Amniotic epithelial cell (primary cell): ENCODE data around the gene RPA1.
"Not testable (repeated sequence)": the region's sequence is repeated elsewhere in the genome, so short reads cannot be mapped to it uniquely, and the experiment has no call there.

ENCODE experiments used
- DNase-seq: peaks from one replicate; pipeline ENCODE4 v3.0.0-alpha.2; 2010; ENCODE audit warnings: low read depth

RPA1 gene

DNA sequence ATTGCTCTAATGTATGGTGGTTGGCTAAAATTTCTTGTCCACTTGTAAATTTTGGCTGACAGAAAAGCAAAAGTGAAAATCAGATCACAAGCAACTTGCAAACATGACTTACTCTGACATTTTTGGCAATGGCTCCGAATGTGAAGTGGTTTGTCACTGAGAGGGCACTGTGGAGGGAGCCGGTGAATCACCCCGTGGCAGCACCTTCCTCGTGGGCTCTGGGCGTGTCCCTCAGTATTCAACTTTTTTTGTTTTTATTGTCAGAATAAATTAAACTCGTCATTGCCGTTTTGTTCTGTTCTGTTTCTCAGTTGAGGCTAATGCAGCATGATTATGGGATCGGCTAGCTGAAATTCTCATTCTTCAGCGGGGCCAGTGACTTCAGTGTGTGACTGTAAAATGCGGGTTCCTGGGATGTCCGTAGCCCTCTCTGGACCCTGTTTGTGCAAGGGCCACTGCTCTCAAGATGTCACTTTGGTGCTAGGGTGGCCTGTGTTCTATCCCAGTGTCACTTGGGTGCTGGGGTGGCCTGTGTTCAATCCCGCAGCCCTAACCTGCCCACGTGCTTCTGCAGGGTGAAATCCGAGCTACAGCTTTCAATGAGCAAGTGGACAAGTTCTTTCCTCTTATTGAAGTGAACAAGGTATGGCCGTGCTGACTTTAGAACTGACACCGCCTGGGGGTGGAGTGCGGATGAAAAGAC lies 48.8 kb downstream of the RPA1 start:
- DNase-seq: no peak

DNA sequence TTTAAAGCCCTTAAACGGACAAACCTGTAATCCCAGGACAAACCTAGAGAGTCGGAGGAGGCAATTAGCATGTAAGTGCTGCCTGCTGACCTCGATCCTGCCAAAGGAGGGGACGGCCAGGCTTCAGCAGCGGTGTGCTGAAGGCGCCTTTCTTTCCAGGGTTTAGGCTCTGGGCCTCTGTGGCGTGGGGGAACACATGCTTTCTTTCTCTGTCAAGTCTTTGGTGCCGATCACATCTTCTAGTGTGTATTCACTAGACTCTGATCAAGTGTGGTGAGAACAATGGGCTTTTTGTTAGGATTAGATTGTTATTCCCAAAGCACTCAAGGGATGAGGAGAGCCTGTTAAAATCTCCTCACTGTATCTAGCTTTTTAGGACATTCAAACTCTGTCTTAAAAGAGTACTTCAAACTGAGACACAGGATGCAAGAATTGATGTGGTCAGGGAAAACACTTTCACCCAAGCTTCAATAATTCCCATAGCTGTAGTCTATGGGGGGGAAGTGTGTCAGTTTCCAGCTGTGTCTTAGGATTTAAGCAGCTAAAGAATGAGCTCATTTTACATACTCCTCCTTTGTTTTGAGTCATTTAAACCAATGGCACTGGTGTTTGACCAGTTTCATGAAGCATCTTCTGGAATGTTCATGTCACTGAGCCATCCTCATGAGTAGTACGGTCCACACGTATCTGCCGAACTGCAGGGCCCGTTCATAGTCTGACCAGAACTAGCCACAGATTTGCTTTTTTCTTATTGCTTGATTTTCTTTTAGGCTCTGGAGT lies 51.2 kb downstream of the RPA1 start:
- no peak for DNase-seq

DNA sequence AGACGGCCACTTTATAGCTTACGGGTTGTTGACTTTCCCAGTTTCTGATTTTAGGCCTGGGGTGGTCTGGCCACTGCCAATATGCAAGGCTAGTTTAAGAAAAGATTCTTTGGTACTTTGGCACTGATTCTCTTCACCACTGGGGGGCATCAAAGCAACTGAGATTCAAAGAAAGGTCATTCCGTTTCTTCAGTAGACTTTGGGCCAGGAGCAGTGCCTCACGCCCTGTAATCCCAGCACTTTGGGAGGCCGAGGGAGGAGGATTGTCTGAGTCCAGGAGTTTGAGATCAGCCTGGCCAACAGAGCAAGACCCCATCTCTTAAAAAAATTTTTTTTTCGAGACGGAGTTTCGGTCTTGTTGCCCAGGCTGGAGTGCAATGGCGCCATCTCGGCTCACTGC lies 53.0 kb downstream of the RPA1 start:
- DNase-seq: peak; percentile 44

DNA sequence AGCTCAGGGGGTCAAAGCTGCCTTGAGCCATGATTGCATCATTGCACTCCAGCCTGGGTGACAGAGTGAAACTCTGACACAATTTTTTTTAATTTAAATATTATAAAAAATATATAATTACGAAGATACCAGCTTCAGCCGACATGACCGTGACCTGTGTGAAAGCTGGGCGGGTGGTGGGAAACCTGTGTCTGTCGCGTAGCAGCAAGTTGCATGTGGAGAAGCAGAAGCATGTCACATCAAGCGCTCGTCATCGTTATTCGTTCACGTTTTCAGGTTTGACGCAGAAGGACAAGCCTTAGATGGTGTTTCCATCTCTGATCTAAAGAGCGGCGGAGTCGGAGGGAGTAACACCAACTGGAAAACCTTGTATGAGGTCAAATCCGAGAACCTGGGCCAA lies 53.7 kb downstream of the RPA1 start:
- no peak for DNase-seq

DNA sequence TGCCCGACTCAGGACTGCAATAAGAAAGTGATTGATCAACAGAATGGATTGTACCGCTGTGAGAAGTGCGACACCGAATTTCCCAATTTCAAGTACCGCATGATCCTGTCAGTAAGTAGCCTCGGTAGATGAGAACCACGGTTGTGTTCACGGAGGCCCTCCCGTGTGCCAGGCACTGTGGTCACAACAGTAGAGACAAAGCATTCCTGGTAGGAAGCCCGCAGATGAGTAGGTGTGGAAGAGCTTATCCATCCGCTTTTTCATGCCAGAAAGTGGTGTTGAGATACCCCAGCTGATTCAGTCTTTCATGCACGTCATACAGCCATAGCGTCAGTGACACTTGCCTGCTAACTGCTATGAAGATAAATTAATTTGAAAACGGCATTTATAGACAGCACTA lies 58.9 kb downstream of the RPA1 start:
- DNase-seq: no peak

DNA sequence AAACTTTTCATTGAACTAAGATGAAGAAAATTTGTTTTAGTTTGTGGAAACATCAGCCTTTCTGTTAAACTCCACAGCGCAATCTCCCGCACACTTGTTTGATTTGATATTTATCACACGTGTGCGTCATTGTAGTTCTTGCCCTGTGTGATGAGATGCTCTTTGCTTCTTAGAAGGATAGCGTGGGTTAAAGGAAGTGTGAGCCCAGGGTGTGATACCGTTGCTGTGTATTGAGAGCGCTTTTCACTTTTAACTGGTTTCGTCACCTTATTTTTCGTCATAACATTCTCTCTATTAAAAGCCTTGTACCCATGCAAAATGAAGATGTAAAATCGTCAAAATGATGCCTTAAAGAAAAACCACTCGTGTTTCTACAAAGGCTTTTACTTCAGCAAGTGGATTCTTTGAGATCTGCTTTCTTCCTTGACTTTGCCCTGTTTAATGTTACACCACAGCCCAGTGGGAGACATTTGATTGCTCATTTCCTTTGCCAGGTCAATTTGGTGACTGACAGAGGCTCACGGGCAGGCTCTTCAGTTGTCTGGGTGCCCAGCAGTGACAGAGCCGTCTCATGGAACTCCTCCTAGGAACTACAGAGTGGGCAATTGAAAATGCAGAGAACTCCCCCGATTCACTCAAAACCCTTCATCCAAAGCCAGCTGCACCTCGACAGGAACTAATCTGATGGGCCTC lies 61.1 kb downstream of the RPA1 start:
- DNase-seq: no peak

DNA sequence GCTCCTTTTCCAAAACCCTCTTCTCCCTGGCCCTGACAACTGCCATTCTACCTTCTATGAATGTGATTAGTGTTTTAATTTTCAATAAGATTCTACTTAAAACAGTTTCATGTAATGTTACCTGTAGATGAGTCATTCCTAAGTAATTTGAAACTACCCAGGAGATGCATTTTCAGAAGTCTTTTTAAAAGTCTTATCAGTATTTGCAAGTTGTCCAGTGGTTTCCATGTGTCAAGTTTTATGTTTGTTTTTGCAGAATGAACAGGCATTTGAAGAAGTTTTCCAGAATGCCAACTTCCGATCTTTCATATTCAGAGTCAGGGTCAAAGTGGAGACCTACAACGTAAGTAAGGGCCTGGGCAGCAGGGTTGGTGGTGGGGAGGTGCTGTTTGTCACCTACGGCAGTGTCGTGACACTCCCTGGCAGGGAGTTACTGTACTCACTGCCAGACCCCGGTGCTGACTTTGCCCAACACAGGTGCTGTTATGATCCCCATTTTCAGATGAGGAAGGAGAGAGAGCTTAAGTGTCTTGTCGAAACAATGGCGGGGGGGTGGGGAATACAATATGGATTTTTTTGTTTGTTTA lies 65.0 kb downstream of the RPA1 start:
- DNase-seq: no peak

DNA sequence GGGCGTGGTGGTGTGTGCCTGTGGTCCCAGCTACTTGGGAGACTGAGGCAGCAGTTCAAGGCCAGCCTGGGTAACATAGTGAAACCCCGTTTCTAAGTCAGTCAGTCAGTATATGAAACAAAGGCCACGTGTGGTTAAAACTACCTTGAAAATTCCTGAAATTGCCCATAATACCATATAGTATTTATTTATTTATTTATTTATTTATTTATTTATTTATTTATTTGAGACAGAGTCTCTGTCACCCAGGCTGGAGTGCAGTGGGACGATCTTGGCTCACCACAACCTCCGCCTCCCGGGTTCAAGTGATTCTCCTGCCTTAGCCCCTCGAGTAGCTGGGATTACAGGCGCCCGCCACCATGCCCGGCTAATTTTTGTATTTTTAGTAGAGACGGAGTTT lies 65.7 kb downstream of the RPA1 start:
- DNase-seq: not testable (repeated sequence)

DNA sequence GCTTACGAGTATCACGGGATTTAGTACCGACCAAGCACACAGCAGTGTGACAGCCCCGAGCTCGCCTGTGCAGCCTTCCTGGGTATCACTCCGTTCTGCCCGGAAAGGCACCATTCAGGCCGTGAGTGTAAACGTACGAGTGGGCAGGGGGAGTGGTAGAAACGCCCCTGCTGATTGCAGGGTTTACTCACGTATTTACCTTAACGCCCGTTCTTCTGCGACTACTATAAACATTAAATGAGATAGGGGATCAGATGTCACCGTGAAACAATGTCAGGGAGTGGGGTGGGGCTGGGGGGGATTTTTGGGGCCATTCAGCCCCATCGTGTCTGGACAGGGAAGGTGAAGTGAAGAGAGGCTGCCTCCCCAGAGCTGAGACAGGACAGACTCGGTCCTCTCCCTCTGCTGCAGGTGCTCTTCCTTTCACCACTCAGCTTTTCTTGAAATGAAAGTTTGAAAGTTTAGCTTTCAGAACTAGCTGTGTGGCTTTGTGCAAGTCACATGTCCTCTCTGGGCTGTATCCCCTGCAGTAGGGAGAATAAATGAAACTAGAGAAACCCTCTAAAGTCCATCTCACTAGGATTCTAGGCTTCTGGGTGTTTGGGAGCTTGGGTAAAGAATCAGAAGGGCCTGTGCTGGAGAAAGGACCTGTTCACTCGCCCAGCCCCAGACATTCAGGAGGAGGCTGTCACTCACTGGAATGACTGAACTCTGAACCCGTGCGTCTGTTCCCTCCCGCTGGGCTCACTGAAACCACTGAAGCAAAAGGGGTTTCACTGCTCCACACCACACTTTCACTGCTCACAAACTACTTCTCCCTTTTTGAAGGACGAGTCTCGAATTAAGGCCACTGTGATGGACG lies 66.7 kb downstream of the RPA1 start:
- no peak for DNase-seq

DNA sequence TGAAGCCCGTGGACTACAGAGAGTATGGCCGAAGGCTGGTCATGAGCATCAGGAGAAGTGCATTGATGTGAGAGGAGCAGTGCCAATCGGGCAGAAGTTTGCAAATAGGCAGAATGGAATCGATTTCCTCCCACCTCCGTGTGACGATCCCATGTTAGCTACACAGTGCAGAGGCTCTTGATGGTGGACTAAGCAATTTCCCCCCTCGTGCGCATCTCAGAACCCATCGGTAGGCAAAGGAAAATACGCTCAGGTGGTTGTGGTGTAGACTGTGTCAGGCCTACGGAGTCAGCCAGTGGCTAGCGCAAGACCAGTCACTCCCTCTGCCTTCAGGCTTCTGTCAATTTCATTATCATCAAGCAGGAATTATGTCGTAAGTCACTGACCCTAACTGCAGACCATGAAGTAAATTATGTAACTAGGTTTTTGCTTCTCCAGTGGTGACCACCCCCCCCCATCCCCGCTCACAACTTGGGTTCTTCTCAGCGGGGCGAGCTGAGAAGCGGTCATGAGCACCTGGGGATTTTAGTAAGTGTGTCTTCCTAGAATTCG lies 67.4 kb downstream of the RPA1 start:
- DNase-seq: no peak

DNA sequence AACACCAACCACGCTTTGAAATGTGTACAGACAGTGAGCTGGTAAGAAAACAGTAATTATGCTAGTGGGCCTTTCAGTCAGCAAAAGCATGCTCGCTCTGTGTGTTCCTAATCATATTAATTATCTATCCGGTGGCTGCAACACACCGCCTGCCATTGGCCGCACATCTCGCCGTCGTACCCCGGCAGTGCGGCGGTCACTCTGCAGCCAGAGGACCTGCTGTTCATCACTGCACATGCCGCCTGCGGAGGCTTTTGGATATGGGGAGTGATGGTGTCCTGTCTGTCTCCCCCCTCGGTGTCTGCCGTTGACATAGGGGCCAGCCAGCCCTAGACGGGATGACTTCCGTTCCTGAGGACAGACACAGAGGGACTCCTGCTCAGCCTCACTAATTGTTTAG lies 68.5 kb downstream of the RPA1 start:
- DNase-seq: no peak

DNA sequence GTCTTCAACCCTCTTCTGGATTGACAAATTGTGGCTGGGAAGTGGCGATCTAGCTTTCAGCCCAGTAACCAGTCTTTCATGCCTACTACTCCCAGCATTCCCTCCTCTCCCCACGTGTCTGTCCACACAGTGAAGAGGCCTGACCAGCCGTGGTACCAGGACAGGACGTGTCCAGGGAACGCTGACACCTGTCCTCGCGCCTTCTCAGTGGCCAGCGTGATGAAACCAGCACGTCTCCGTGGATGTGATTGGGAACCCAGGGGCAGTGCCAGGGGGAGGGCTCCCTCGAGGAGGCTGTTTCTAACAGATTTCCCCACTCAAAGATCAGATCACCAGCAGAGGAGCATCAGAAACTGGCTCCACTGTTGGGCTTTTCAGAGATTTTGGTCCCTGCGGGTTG lies 69.1 kb downstream of the RPA1 start:
- DNase-seq: no peak

DNA sequence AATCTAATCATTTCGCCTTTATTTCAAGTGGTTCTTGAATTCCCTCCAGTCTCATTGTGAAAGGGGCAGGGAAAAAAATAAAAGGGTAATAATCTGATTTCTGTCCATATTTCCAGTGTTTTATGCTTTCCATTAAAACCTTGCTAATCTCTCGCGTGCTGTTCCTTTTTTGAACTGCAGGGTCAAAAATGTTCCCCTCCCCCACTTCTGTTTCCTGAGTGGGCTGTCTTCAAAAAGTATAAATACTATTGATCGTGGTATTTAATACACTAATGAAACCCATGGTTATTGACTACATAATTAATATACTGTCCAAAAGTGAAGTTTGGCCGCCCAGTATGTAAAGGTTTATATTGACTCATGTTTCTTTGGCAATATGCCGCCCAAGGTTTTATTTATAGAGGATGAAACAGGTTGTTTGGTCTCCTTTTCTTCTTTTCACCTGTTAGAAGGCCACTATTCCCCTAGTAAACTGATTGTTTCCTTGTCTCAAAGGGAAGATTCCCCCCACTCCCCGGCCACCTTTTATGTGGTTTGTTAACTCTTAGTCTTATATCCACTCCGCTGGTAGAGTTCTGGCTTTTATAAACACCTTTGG lies 69.7 kb downstream of the RPA1 start:
- no peak for DNase-seq

DNA sequence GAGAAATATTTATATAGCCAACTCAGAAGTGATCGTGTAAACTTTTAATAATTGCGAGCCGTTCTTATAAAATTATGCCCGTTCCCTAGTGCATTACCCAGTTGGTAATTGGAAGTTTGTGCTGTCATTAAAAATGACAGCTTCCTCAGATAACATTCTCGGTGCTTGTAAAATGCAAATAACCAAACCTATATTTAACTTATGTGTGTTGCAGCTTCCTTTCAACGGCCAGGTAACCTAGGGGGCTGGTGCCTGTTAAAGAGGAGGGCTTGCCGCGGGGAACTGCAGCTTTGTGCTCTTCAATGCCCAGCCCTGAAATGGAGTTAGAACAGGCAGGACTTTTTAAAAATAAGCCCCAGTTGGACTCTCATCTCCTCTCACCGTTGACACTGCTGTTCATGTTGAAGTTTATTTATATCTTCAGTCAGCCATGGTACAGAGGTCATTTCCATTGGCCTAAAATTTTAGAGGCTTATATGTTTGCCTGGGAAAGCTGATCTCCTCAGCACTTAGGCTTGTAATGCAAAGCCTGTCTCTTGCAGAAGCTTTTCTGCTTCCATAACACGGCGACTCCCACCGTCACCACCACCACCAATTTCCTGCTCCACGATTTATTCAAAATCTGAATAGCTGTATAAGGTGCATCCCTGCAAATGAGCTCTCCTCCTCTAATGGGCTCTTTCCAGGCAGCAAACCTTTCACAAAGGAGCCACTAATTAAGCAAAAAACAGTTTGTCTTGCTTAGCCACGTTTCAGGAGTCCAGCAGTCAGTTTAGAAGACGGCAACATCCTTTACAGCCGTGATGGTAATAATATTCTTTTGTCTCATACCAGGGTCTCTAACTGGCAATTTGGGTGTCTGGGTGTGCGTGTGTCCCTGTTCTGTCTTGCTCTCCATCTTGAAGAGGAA lies 74.7 kb downstream of the RPA1 start:
- no peak for DNase-seq

DNA sequence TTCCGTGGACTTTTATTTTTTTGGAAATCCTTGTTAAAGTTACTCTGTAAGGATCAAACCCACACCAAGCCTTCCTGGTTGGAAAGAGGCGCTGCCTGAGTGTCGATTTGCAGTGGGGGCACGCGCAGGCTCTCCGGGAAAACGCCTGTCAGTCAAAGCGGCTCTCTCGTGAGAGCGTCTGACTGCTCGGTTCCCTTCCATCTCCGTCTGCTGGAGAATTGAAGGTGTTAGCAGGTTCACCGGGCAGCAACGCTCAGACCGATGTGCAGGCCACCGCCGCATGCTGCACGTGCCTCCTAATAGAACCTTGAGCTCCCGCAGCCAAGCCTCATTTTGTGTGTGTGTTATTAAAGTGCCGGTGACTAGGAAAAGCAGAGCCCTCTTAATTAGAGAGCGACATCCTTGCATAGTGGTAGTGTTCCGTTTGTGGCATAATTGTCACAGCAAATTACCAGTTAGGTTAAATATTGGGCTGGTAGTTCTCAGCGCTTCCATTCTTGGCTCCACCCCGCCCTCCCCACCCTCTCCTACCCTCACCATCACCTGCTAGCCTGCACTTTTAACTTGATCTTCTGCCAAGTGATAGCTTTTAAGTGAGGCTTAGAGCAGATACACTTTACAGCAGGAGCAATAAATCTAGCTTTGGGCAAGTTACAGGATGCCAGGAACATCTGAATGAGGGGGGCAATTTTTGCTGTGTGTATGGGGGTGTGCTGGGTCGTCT lies 75.5 kb downstream of the RPA1 start:
- DNase-seq: no peak

DNA sequence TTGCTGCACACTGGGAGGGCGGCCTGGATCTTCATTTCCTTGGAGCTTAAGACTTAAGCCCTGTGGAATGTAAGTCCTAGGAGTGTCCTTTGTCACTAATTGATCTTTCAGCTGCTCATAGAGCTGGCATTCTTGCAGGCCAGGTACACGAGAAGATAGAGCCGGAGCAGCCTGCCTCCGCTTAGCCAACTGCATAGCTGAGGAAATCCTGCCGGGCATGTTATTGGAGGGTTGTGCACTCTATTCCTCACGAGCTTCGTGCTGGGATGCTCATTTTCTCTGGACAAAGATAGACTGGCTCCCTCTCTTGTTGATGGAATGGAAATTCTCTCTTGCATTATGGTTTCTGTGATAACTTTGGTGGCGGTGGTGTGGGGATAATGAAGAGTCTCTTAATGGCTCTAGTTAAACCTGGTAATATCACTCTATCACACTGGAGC lies 76.9 kb downstream of the RPA1 start:
- peak; percentile 22 for DNase-seq

DNA sequence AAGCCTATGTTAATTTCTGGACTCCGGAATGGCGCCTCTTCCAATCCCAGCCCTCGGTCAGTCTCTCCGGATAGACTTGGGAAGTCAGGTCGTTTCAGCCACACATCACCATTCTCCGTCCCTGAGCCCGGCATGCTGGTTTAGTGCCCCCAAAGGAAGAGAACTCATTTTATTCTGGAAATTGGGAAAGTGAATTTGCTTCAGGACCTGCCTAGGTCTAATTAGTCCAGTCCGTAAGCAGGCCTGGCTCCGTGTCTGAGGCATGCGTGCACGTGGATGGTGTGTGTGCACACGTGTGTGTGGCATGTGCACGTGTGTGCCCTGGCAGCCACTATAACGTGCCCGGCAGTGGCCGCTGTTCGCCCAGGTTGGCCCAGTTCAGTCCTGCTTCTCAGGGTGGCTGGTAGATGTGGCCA lies 77.4 kb downstream of the RPA1 start:
- DNase-seq: no peak

DNA sequence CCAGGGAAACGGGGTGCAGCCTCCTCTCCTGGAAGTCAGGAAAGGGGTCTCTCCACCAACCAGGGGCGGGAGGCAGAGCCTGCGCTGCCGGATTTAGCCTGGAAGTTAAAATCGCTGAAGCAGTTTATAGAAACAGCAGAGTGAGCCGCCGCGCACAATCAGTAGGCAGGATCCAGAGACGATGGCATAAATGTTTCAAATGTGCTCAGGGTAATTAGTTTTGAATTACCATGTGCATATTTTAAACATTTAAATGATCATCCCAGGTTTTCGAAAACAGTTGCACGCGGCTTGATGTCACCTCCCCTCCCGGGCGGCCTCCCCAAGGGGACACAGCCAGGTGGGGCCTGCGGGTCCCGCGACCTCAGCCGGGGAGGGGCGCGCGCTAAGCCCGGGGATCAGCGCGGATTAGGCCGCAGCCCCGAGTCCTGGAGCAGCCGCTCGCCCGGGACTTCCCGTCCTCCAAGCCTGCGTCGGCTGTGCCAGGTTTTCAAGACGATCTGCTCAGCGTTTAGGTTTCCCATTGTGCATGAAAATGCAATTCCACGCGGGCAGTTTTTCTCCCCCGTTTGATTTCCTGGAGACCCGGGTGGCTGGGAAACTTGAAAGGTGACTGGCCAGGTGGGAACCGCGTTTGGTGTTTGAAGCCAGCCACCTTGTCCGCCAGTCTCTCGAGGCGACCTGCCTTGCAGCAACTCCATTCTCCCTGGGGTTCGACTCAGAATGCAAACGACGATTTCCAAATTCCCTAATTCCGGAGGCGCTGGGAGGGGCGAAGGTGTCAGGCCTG lies 78.3 kb downstream of the RPA1 start:
- peak; percentile 10 for DNase-seq
